Osteoblast (primary cell): ENCODE data around the gene DSTYK. TPM values are rescaled to one million over a fixed set of nuclear protein-coding genes. Genes with fewer than 3 reads are reported as not detected.
A peak's percentile ranks its signal among the peaks of the same experiment; 100 is the strongest.

Experiments
- DNase-seq: peaks from one replicate; pipeline ENCODE4 v3.0.0; 2011; ENCODE audit warnings: low spot score, mixed read lengths; ENCODE audit not compliant: insufficient read length; ENCODE audit errors: missing footprints
- H2AFZ ChIP-seq: 2 replicates; pipeline ENCODE4 v1.6.0; 2011; ENCODE audit warnings: mild to moderate bottlenecking, low read length
- H3K27ac ChIP-seq: 2 replicates; pipeline ENCODE4 v1.5.1; 2011; ENCODE audit warnings: mild to moderate bottlenecking, low read depth, low read length, moderate library complexity
- H3K27me3 ChIP-seq: 2 replicates; pipeline ENCODE4 v1.6.0; 2012; ENCODE audit warnings: mild to moderate bottlenecking, control low read depth, inconsistent platforms, low read length, moderate library complexity; ENCODE audit not compliant: insufficient read depth
- H3K36me3 ChIP-seq: 2 replicates; pipeline ENCODE4 v1.5.1; 2011; ENCODE audit warnings: mild to moderate bottlenecking, low read length, control low read depth, moderate library complexity; ENCODE audit not compliant: insufficient read depth
- H3K4me1 ChIP-seq: 2 replicates; pipeline ENCODE4 v1.5.1; 2011; ENCODE audit warnings: mild to moderate bottlenecking, low read length, control low read depth, moderate library complexity; ENCODE audit not compliant: insufficient read depth
- H3K4me2 ChIP-seq: 2 replicates; pipeline ENCODE4 v1.6.0; 2011; ENCODE audit warnings: mild to moderate bottlenecking, low read length; ENCODE audit not compliant: insufficient read depth
- H3K4me3 ChIP-seq: fragments of 200-600 bp; sonication (generic); 3 replicates; pipeline ENCODE4 v1.5.1; 2012; ENCODE audit warnings: mild to moderate bottlenecking, low read length, inconsistent platforms; ENCODE audit not compliant: insufficient read depth
- H3K79me2 ChIP-seq: 2 replicates; pipeline ENCODE4 v1.6.0; 2012; ENCODE audit warnings: mild to moderate bottlenecking, low read length, control low read depth, inconsistent platforms; ENCODE audit not compliant: insufficient read depth
- H3K9me3 ChIP-seq: 2 replicates; pipeline ENCODE4 v1.5.1; 2011; ENCODE audit warnings: low read depth, low read length, control low read depth
- H4K20me1 ChIP-seq: 2 replicates; pipeline ENCODE4 v1.6.0; 2012; ENCODE audit warnings: mild to moderate bottlenecking, low read length, control low read depth; ENCODE audit not compliant: insufficient read depth
- total RNA-seq: library from RNA; depleted of rRNA; stranded (reverse); fragments of >200 nt; gene quantifications from 2 replicates; pipeline ENCODE4 v1.2.3, GENCODE V29; 2012
- TF ChIP-seq, protein P1 (sequence below): IDR thresholded peaks from 2 replicates; pipeline ENCODE4 v1.5.1; 2011; ENCODE audit warnings: mild to moderate bottlenecking, low read depth, low read length, moderate library complexity; ENCODE audit errors: extremely low read depth

Gene DSTYK
- total RNA-seq, 1 donor = 18.1 TPM

DNA sequence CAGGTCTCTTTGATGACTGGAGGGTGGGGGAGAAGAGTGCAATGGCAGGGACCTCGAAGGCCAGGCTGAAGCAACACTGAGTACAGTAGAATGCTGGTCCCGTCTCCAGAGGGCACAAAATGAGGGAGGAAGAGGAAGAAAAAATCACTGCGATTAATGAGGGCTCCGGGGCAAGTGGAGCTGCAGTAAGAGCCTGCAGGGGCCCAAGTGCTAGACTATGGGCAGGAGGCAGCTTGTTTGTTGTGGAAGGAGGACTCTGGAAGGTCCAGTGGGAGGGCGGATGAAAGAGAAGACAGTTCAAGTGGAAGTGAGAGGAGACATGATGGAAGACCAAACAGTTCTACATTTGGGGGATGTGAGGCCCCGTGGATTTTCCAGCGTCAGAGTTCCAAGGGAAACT is 33.6 kb upstream of the DSTYK start:
- H4K20me1 ChIP-seq = no peaks in the 10 kb centered on the region
- no peaks in the 10 kb centered on the region for H3K27me3 ChIP-seq
- no peak overlapping the region for H3K4me3 ChIP-seq
- H3K9me3 ChIP-seq = no peaks in the 10 kb centered on the region
- TF ChIP-seq, protein P1, sequence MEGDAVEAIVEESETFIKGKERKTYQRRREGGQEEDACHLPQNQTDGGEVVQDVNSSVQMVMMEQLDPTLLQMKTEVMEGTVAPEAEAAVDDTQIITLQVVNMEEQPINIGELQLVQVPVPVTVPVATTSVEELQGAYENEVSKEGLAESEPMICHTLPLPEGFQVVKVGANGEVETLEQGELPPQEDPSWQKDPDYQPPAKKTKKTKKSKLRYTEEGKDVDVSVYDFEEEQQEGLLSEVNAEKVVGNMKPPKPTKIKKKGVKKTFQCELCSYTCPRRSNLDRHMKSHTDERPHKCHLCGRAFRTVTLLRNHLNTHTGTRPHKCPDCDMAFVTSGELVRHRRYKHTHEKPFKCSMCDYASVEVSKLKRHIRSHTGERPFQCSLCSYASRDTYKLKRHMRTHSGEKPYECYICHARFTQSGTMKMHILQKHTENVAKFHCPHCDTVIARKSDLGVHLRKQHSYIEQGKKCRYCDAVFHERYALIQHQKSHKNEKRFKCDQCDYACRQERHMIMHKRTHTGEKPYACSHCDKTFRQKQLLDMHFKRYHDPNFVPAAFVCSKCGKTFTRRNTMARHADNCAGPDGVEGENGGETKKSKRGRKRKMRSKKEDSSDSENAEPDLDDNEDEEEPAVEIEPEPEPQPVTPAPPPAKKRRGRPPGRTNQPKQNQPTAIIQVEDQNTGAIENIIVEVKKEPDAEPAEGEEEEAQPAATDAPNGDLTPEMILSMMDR = no peak
- no peaks in the 10 kb centered on the region for H3K36me3 ChIP-seq
- peak; percentile 48 for DNase-seq
- peaks cover 3% of the 10 kb centered on the region for H3K4me1 ChIP-seq
- H3K4me2 ChIP-seq = no peak overlapping the region
- H2AFZ ChIP-seq = no peak overlapping the region
- H3K27ac ChIP-seq = no peak overlapping the region
- no peaks in the 10 kb centered on the region for H3K79me2 ChIP-seq

DNA sequence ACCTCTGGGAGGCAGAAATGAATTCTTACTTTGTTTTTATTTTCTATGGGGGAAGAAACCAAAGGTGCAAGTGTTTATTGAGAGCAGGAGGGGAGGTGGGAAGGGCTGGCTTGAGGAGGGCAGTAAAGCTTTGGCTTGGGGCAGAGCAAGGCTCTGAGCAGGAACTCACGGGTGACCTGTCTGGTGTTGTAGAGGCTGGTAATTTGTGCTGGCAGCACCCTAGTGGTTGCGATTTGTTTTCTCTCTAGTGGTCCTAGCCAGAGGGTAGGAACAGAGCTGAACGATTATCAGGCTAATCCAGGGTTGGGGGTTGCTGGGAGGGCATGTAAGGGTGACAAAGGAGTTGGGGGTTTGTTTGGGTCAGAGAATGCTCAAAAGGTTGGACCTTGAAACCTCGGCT is 32.9 kb upstream of the DSTYK start:
- TF ChIP-seq, protein P1 = no peak
- H2AFZ ChIP-seq = no peak overlapping the region
- peak; percentile 47 for DNase-seq
- no peaks in the 10 kb centered on the region for H3K79me2 ChIP-seq
- no peaks in the 10 kb centered on the region for H4K20me1 ChIP-seq
- H3K4me1 ChIP-seq = peaks cover under 1% of the 10 kb centered on the region
- no peak overlapping the region for H3K4me3 ChIP-seq
- H3K9me3 ChIP-seq = no peaks in the 10 kb centered on the region
- no peak overlapping the region for H3K4me2 ChIP-seq
- H3K36me3 ChIP-seq = no peaks in the 10 kb centered on the region
- no peaks in the 10 kb centered on the region for H3K27me3 ChIP-seq
- no peak overlapping the region for H3K27ac ChIP-seq

DNA sequence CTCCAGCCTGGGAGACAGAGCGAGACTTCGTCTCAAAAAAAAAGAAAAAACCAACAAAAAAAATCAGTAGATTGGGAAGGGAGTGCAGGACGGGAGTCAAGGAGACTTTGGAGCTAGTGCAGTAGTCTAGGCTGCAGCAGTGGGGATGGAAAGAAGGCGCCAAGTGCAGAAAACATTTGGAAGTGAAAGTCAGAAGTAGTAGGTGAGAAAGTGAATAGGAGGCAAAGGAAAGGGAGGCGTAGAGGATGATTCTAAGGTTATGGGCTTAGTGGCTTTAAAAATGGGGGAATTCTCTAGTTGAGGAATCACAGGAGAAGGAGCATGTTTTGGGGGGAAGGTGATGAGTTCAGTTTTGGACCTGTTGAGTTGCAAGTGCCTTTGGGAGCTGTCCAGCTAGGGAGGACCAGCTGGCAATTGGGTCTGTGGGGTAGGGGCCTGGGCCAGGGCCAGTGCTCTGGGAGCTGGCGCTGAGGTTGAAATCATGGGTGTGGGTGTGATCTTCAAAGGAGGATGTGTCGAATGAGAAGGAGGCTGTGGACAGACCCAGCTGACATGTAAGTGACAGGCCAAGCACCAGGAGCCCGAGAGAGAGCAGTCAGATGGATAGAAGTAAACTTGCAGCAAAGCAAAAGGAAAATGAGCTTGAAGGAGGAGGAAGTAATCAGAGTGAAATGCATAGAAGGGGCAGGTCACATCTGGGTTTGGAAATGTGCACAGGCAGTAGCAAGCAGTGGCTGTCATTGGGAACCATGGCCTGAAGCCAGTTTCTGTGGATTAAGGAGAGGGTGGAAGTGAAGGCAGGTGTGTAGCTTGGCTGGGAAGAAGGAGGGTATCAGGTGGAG is 32.1 kb upstream of the DSTYK start:
- Histone ChIP-seq H2AFZ (no peak overlapping the region), H3K4me3 (no peak overlapping the region), H3K4me1 (no peaks in the 10 kb centered on the region), H3K9me3 (no peaks in the 10 kb centered on the region), H3K79me2 (no peaks in the 10 kb centered on the region), H3K36me3 (no peaks in the 10 kb centered on the region), H4K20me1 (no peaks in the 10 kb centered on the region), H3K27ac (no peak overlapping the region), H3K4me2 (no peak overlapping the region), H3K27me3 (no peaks in the 10 kb centered on the region)
- TF ChIP-seq, protein P1 = no peak
- peak; percentile 13 for DNase-seq

GRCh38 chr1:205241366-205242030 is 30.0 kb upstream of the DSTYK start:
- no peaks in the 10 kb centered on the region for H3K27me3 ChIP-seq

More at GRCh38 chr1:205241366-205242030, 30.0 kb upstream of the DSTYK start:
- H3K79me2 ChIP-seq = no peaks in the 10 kb centered on the region
- H3K4me2 ChIP-seq = no peak overlapping the region
- no peaks in the 10 kb centered on the region for H3K36me3 ChIP-seq
- H3K4me1 ChIP-seq = no peaks in the 10 kb centered on the region
- H4K20me1 ChIP-seq = no peaks in the 10 kb centered on the region
- no peak overlapping the region for H3K4me3 ChIP-seq
- DNase-seq = peak; percentile 11
- no peak overlapping the region for H3K27ac ChIP-seq
- no peaks in the 10 kb centered on the region for H3K9me3 ChIP-seq
- no peak overlapping the region for H2AFZ ChIP-seq
- TF ChIP-seq, protein P1 = no peak
